Fibroblast of lung (primary cell): ENCODE measurements around the gene MATN1. TPM values are rescaled to one million over a fixed set of nuclear protein-coding genes. Genes with fewer than 3 reads are reported as not detected.

Experiments used
- DNase-seq, 2 donors: peaks; one replicate each; pipeline versions ENCODE4 v3.0.0 to v3.0.0-alpha.2; 2010; ENCODE audit warnings: low read depth in 2 of 2
- H2AFZ ChIP-seq: 2 replicates; pipeline ENCODE4 v1.5.1; 2012; ENCODE audit warnings: low read length, control low read depth, inconsistent platforms
- H3K27ac ChIP-seq: 2 replicates; pipeline ENCODE4 v1.5.1; 2011; ENCODE audit warnings: low read length, control low read depth; ENCODE audit not compliant: insufficient read depth
- H3K27me3 ChIP-seq: 2 replicates; pipeline ENCODE4 v1.5.1; 2011; ENCODE audit warnings: mild to moderate bottlenecking, low read length; ENCODE audit not compliant: control insufficient read depth, insufficient read depth
- H3K36me3 ChIP-seq: 2 replicates; pipeline ENCODE4 v1.5.1; 2011; ENCODE audit warnings: low read length; ENCODE audit not compliant: control insufficient read depth, insufficient read depth
- H3K4me1 ChIP-seq: 2 replicates; pipeline ENCODE4 v1.5.1; 2011; ENCODE audit warnings: low read length; ENCODE audit not compliant: control insufficient read depth, insufficient read depth; ENCODE audit errors: extremely low read depth
- H3K4me2 ChIP-seq: 2 replicates; pipeline ENCODE4 v1.5.1; 2011; ENCODE audit warnings: low read length, control low read depth; ENCODE audit not compliant: insufficient read depth; ENCODE audit errors: extremely low read depth
- H3K4me3 ChIP-seq, 4 experiments: fragments of 200-600 bp in 1 of 4; sonication (generic) in 1 of 4; replicated peaks in 1 of 4; 2 replicates each; pipeline ENCODE4 v1.5.1; 2011 to 2016; ENCODE audit warnings: low read length in 4 of 4, low read depth in 3 of 4, mild to moderate bottlenecking in 3 of 4, control low read depth in 2 of 4, inconsistent platforms in 1 of 4, mixed read lengths in 1 of 4; ENCODE audit not compliant: insufficient read depth in 1 of 4; ENCODE audit errors: control extremely low read depth in 1 of 4
- H3K79me2 ChIP-seq: 2 replicates; pipeline ENCODE4 v1.5.1; 2012; ENCODE audit warnings: mild to moderate bottlenecking, low read length, inconsistent platforms; ENCODE audit not compliant: control insufficient read depth, insufficient read depth
- H3K9ac ChIP-seq: 2 replicates; pipeline ENCODE4 v1.5.1; 2011; ENCODE audit warnings: mild to moderate bottlenecking, low read length, control low read depth; ENCODE audit not compliant: insufficient read depth
- H3K9me3 ChIP-seq: 2 replicates; pipeline ENCODE4 v1.5.1; 2012; ENCODE audit warnings: low read depth, low read length; ENCODE audit not compliant: control insufficient read depth, insufficient read depth
- H4K20me1 ChIP-seq: 2 replicates; pipeline ENCODE4 v1.5.1; 2011; ENCODE audit warnings: low read length; ENCODE audit not compliant: control insufficient read depth, insufficient read depth; ENCODE audit errors: extremely low read depth
- CTCF ChIP-seq, 2 donors: IDR thresholded peaks in 1 of 2; conservative IDR thresholded peaks in 1 of 2; 1 replicate in 1 of 2; 2 replicates in 1 of 2; pipeline ENCODE4 v1.5.1; 2011 to 2012; ENCODE audit warnings: low read length in 2 of 2, control low read depth in 1 of 2, inconsistent platforms in 1 of 2, low read depth in 1 of 2, mild to moderate bottlenecking in 1 of 2
- EZH2 ChIP-seq: IDR thresholded peaks from 2 replicates; pipeline ENCODE4 v1.5.1; 2012; ENCODE audit warnings: low read length, control low read depth, mild to moderate bottlenecking; ENCODE audit errors: missing control alignments
- polyA plus RNA-seq, 2 donors: library from polyadenylated mRNA; depleted of rRNA in 1 of 2; stranded (reverse) in 1 of 2; unstranded in 1 of 2; fragments of >200 nt; gene quantifications; 2 replicates each; pipeline ENCODE4 v1.2.1, GENCODE V29; 2011 to 2012; ENCODE audit warnings: missing spikeins in 1 of 2
- total RNA-seq: library from RNA; depleted of rRNA; stranded (reverse); fragments of >200 nt; gene quantifications from 2 replicates; pipeline ENCODE4 v1.2.1, GENCODE V29; 2014

MATN1 gene
- total and polyA plus RNA-seq, 2 donors (not counting 1 experiment from before 2014, with no cell fraction given) = not detected

- Histone ChIP-seq H3K27ac (no peak overlapping the region), H3K9ac (no peak overlapping the region), H3K4me3 (no peak overlapping the region), H2AFZ (no peak overlapping the region), H3K79me2 (no peaks in the 10 kb centered on the region), H3K4me2 (no peak overlapping the region), H3K4me1 (no peaks in the 10 kb centered on the region), H4K20me1 (no peaks in the 10 kb centered on the region), H3K9me3 (no peaks in the 10 kb centered on the region), H3K27me3 (peaks cover 13% of the 10 kb centered on the region), H3K36me3 (no peaks in the 10 kb centered on the region)
- no peak for TF ChIP-seq CTCF (conservative IDR thresholded peaks at IDR 0.05 in 1 of 2, IDR thresholded peaks at IDR 0.05 in 1 of 2; ENCODE audit: low read depth in 1 of 2, low read length in 2 of 2)
- no peak for TF ChIP-seq EZH2
- DNase-seq = no peak
Measured at GRCh38 chr1:30680429-30680828, 43.0 kb downstream of the MATN1 start.

GRCh38 chr1:30679976-30680305 lies 43.4 kb downstream of the MATN1 start:
- H3K4me2 ChIP-seq = no peak overlapping the region
- no peak for DNase-seq
- no peak for TF ChIP-seq EZH2

GRCh38 chr1:30679201-30679975 lies 44.0 kb downstream of the MATN1 start:
- Histone ChIP-seq H3K4me1 (no peaks in the 10 kb centered on the region), H3K27me3 (peaks cover 8% of the 10 kb centered on the region), H4K20me1 (no peaks in the 10 kb centered on the region), H3K27ac (no peak overlapping the region), H3K4me2 (no peak overlapping the region), H2AFZ (no peak overlapping the region), H3K36me3 (no peaks in the 10 kb centered on the region), H3K4me3 (no peak overlapping the region), H3K79me2 (no peaks in the 10 kb centered on the region), H3K9ac (no peak overlapping the region), H3K9me3 (no peaks in the 10 kb centered on the region)
- no peak for TF ChIP-seq EZH2
- no peak for TF ChIP-seq CTCF (conservative IDR thresholded peaks at IDR 0.05 in 1 of 2, IDR thresholded peaks at IDR 0.05 in 1 of 2; ENCODE audit: low read depth in 1 of 2, low read length in 2 of 2)
- no peak for DNase-seq

More at GRCh38 chr1:30679976-30680305, 43.4 kb downstream of the MATN1 start:
- Histone ChIP-seq H3K27me3 (peaks cover 12% of the 10 kb centered on the region), H3K9me3 (no peaks in the 10 kb centered on the region), H3K79me2 (no peaks in the 10 kb centered on the region), H4K20me1 (no peaks in the 10 kb centered on the region), H3K4me1 (no peaks in the 10 kb centered on the region), H3K36me3 (no peaks in the 10 kb centered on the region), H3K27ac (no peak overlapping the region), H3K9ac (no peak overlapping the region), H3K4me3 (no peak overlapping the region), H2AFZ (no peak overlapping the region)
